Measurements from ENCODE around the gene C4BPA. TPM values are rescaled to one million over a fixed set of nuclear protein-coding genes. Genes with fewer than 3 reads are reported as not detected.

C4BPA gene
- total RNA-seq, 1 experiment from 2014 or later, result not detected

DNA sequence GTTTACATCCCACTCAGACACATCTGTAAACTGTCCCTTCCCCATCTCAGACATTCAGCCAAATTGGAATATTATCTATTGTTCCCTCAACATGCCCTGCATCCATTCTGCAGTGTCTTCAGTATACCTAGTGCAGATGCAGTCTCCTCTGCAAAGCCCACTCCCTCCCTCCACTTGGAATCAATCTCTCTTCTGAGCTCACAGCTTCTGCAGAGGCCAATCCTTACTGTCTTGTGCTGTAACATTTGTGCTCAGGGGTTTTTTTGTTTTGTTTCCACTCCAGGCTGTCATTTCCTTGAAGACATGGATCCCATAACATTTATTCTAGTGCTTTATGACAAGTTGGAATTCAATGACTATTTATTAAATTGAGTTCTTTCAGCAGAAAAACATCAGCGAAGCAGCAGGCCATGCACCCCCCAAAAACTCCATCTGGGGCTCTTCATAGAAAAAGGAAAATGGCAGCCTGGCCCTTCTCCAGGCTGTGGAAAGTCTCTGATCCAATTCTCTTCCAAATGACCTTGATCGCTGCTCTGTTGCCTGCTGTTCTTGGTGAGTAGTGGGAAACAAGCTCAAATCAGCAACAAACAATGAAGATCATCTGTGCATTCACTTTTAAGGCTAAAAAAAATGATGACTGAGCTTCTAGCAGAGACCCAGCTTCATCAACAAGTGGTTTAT lies 8.7 kb downstream of the C4BPA start:
- no peak for DNase-seq (ENCODE audit: low read depth)

DNA sequence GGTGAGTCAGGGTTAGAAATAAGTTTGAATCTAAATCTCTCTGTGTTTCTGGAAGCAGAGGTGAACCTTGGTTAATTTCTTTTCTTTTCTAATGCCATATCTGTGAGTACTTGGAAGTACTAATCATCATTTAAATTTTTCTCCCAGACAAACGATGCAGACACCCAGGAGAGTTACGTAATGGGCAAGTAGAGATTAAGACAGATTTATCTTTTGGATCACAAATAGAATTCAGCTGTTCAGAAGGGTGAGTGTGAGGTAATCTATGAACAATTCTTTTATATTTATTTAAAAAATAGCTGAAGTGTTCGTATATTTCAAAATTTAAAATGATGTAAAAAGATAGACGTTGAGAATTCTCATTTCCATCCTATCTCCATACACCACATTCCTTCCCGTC lies 11.2 kb downstream of the C4BPA start:
- DNase-seq (ENCODE audit: low read depth), result no peak

DNA sequence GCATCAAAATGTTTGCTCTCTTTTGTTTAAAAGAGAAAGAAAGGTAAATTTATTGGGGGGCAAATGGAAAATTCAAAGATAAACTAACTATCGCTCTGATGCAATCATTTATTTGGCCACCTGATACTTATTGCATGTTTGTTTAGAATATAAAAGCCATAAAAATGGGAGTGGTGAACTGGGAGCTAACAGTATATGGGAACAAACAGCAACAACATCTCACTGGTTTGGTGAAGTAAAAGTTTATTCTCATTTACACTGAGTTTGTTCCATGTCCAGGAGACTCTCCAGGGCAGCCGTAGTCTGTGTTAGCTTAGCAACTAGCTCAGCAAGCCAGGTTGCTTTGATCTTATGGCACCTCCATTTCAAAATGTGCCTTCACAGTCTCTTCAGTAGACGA lies 20.4 kb downstream of the C4BPA start:
- DNase-seq (ENCODE audit: low read depth), result no peak

DNA sequence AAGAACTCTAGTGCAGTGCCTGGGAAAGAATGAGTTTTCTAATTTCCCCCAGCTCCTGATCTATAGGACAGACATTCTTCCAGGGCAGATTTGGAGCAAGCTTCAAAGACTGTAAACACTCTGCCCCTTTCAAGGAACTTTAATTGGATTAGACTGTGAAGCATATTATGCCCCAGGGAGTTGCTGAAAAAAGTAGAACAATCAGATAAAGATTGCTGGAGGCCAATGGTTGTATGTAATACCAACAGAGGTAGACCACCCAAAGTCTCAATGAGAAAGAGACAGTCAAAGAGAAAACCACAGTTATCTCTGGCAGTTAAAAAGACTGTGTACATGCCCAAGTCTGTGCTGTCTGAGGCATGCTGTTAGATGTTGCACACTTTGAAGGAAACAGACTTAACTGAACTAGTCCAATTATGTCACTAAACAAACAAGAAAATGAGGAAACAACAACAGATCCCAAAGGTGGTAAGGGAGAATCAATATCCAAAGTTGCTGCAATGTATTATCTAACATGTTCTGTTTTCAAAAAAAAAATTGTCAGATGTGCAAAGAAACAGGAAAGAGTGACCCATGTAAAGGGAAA lies 24.4 kb downstream of the C4BPA start:
- DNase-seq (ENCODE audit: low read depth), result no peak

DNA sequence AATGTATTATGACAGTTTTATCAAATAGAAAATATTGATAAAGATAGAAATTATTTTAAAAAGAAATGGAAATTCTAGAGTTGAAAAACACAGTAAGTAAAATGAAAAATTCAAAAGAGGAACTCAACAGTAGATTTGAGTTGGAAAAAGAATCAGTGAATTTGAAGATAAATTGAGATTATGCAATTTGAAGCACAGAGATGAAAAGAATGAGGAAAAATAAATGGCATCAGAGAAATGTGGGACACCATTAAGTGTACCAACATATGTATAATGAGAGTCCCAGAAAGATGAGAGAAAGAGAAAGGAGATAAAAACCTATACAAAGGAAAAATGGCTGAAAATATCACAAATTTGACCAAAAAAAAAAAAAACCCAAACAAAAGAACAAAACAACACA lies 25.0 kb downstream of the C4BPA start:
- no peak for DNase-seq (ENCODE audit: low read depth)

DNA sequence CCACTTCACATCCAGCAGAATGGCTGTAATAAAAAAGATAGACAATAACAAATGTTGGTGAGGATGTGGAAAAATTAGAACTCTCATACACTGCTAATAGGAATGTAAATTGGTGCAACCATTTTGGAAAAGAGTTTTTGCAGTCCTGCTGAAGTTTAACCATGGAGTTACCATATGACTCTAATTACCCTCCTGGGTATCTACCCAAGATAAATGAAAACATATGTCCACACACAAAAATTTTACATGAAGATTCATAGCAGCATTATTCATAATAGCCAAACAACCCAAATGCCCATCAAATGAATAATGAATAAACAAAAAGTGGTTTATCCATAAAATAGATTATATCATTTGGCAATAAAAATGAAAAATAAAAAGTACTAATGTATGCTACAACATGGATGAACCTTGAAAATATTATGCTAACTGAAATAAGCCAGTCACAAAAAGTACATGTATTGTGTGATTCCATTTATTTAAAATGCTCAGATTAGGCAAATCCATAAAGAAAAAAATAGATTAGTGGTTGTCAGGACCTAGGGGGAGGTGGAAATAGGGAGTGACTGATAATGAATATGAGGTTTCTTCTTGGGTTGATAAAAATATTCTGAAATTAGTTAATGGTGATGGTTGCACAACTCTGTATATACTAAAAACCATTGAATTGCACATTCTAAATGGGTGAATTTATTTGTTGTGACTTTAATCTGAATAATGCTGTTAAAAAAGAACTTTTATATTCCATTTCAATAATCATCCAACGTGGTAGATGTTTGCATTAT lies 26.4 kb downstream of the C4BPA start:
- DNase-seq (ENCODE audit: low read depth), result no peak

DNA sequence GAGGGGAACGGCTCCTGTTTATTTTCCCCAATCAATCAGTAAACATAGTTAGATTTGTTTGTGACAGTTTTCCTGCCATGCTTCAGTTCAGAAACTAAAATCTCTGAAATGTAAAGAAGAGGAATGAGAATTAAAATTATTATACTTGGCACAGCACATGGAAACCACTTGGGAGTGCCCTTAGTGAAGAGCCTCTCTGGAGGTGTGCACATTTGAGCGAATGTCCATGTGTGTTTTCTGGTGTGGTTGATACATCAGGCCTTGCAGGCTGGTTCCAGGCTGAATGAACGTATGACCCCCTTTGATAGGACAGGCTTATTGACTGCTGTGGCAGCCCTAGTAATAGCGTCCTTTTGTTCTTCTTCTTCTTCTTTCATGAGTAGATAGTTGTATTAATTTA lies 27.1 kb downstream of the C4BPA start:
- DNase-seq (ENCODE audit: low read depth), result no peak

DNA sequence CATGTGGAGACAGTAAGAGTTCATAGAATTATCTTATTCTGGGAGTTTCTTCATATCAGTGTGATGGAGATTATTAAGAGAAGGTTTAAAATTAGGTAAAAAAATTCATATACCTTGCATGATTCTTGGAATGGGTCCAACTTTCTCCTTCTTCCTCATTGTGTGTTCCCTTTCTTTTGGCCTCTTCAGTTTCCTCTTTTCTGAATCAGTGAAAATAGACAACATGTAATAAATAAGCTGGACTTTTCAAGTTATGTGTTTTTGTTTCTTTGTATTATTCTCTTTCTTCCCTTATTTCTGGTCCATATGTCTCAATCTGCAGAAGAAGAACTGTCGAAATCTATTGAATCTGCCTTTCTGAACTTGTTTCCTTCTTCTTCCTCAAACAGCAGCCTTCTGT lies 30.5 kb downstream of the C4BPA start:
- no peak for DNase-seq (ENCODE audit: low read depth)

DNA sequence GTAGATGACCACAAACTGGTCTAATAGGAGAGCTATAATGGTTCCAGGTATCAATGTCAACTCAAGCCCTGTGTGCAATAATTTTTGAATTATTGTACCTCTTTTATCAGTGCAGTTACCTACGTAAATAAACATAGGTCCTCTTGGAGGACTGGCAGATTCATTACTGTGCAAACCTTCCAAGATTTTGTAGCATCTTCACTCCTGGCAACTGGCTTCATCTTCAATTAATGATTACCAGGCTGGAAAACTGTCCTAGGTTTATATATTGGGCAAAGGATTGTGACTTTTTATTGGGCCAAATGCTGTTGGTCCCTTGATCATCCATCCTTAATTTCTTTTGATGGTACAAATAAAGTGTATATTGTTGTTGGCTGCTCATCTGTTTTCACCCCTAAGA lies 35.6 kb downstream of the C4BPA start:
- no peak for DNase-seq (ENCODE audit: low read depth)

DNA sequence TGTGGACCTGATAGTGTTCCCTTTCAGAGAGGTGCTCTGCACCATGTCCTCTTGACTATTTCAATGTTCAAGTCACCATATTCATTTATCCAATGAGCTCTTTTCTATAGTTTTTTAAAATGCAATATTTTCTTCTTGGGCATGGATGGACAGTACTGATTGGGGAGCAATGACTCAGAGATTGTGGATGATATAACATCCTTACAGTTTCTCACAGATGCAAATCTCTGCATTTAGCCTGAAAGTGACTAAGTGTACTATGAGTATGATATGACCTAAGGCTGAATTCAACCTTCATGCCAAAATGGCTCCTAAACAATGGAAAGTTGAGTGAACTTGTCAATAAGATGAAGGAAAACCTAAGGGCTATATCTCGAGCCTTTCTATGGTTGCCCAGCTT lies 36.5 kb downstream of the C4BPA start:
- peak; percentile 15 for DNase-seq (ENCODE audit: low read depth)

DNA sequence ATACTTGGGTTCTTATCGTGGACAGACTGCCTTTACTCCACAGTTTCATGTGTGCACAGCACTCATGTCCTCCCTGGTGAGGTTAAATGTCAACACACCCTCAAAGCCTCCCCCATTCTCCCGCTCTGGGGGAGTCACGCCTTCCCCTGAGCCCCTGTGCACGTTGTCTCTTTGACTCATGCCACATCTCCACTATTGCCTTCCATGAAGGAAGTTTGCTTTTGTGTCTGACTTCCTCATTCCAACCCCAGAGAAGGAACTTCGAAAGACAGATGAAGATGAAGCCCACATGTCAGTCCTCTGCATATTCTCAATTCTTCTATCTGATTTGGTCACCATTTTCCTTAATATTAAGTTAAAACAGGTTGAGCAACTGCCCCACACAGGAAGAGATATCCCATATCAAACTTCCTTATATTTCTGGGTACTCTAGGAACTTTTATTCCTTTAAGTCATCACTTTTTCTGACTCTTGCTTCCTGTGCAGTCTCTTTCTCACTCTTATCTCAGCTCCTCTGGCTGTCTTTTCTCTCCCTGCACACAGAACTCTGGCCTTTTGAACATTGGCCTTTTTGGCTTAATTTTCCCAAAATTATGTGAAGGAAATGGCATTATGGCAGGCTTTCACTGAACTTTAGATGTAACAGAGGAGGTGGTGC lies 41.5 kb downstream of the C4BPA start:
- DNase-seq (ENCODE audit: low read depth), result no peak

DNA sequence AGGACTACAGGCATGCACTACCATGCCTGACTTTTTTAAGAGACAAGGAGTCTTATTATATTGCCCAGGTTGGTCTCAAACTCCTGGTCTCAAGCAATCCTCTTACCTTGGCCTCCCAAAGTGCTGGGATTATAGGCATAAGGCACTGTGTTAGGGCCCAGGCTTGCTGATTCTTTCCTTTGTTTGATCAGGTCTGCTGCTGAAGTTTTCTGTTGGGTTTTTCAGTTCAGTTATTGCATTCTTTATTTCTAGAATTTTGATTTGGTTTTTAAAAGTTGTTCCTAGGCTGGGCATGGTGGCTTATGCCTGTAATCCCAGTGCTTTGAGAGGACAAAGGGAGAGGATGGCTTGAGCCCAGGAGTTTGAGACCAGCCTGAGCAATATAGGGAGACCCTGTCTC lies 47.9 kb downstream of the C4BPA start:
- no peak for DNase-seq (ENCODE audit: low read depth)

DNA sequence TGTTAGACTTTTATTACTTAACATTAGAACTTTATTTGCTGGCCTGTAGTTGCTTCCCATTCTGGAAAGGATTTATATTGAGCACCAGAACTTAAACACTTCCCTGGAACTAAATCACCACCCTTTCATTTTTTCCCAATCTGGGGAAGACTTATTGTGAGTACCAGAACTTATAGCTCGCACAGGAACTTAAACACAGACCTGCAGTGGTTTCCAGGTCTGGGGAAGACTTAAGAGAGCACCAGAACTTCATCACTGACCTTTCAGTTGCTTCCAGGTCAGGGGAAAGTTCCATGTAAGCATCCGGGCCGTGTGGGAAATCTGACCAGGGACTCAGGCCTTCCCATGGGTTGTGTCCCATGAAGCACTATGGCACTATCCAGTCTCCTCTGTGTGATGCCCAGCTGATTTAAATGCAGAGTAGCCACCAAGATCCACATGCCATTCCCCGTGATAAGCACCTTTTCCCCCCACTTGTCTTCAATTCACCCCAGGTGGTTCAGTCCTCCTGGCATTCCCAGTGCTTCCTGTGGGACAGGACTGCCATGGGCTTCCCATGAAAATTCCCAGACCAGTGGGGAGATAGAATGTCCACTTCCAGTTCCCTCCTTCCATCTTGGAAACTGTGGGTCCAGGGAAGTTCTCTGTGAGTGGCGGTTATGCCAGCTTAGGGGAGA lies 48.9 kb downstream of the C4BPA start:
- peak; percentile 88 for DNase-seq (ENCODE audit: low read depth)

DNA sequence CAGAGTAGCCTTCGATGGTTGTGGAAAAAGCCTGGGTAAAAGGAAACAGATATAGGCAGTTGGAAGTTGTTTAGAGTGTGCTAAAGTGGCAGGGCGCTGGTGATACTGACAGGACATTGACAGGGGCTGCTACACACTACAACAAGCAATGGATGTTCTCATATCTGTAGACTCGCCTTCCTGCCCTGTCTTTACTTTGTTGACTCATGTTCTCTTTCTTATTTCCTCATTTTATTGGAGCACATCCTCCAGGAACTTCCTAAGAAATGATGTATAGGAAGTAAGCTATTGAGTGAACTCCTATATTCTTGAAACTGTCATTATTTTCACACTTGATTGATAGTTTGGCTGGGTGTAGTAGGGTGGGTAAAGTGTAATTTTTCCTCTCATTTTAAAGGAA lies 51.0 kb downstream of the C4BPA start:
- no peak for DNase-seq (ENCODE audit: low read depth)

DNA sequence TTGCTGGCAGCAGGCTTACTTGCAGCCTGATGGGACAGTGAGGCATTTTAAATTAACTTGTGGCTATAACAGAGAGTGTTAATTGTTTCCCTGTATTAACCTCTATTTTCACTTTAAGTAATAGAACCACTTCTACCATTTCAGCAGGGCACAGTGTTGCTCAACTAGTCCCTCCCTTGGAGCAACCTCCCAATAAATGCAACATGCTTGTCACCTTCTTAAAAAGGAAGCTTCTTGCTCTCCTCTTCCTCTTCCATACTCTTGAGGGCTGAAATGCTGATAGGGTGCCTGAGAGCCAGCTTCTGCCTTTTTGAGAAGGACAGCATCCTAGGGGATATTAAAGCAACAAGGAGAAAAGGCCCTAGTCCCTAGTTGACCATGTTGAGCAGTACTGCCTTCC lies 52.1 kb downstream of the C4BPA start:
- no peak for DNase-seq (ENCODE audit: low read depth)

DNA sequence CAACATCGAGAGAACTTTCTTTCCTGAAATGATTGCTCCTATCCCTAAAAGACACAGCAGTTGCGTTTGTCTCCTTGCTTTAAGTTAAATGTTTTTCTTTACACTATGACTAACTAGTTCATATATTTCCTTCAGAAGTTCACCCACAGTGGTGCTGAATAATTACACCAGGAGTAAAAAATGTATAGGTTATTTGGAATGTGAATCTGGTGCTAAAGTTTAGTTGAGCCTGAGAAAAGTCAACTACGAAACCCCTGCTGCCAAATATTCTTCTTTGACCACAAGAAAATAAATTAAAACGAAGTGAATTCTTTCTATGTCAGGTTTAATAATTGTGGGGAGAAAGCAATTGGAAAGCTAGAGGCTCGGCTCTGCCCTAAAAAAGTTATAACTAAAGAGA lies 52.8 kb downstream of the C4BPA start:
- no peak for DNase-seq (ENCODE audit: low read depth)

DNA sequence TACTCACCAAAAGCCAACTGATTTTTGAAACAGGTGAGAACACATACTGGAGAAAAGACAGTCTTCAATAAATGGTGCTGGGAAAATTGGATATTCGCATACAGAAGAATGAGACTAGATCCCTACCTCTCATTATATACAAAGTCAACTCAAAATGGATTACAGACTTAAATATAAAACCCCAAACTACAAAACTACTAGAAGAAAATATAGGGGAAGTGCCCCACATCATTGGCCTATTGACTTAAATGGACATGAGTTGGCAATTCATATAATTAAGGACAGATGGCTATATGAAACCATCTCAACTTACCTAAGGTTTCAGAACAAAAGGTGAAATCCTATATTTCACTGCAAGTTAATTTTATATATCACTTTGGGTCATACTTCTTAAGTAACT lies 60.1 kb downstream of the C4BPA start:
- DNase-seq (ENCODE audit: low read depth), result no peak

DNA sequence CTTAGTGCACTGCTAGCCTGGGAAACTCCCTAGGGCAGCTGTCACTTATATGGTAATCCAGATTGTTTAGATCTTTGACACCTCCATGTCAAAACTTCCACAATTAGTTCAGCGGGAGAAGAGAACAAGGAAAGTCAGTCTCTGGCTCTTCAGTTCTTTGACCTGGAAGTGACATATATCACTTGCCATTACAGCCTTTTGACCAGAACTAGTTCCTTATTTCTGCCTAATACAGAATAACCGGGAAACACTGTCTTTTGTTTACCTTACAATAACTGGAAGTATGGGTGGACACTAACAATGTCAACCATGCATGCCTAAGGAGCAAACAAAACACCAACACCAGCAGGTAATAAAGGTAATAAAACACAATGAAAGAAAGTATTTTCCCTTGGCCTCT lies 68.3 kb downstream of the C4BPA start:
- no peak for DNase-seq (ENCODE audit: low read depth)

DNA sequence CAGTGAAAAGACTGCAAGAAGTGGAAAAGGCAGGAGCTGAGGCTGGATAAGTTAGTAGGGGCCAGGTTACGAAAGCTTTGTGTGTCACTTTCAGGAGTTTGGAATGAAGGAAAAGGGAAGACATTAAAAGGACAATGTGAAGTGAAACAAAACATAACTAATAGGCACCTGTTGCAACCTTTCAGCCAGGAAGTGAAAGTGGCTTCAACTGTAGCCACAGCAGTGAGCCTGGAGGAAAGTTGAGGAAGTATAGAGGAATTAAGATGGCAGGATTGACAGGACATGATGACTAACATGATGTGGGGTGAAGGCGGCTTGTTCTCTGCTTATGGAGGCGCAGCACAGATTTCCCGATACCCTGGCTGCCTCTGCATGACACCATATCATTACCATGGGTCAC lies 68.9 kb downstream of the C4BPA start:
- DNase-seq (ENCODE audit: low read depth), result no peak

DNA sequence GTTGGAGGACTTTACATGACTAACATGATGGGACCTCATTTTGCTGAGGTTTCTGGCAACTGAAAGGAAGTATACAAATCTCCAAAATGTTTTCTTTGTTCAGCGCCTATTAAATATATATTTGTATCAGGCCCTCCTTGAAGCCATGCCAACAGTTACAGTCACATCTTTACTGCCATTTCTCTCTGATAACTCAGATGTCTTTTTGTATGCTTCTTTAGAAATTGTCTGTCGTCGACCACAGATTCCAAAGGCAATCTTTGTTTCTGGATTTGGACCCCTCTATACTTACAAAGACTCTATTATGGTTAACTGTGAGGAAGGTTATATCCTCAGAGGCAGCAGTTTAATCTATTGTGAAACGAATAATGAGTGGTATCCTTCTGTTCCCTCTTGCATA lies 69.4 kb downstream of the C4BPA start:
- DNase-seq (ENCODE audit: low read depth), result no peak

DNA sequence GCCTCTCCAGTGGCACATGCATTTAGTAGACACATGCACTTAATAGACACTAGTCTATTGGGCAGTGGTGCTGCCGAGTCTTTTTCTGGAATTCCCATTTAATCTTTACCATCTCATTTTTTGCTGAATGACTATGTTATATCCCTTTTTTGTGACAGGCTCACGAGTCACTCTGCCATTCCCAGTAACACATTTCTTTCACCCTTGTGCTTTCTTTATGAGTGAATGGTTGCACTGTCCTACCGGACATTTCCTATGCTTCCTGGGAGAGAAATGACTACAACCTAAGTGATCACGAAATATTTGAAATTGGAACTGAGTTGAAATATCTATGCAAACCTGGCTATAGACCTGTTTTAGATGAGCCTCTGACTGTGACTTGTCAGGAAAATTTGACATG lies 70.9 kb downstream of the C4BPA start:
- peak; percentile 36 for DNase-seq (ENCODE audit: low read depth)

DNA sequence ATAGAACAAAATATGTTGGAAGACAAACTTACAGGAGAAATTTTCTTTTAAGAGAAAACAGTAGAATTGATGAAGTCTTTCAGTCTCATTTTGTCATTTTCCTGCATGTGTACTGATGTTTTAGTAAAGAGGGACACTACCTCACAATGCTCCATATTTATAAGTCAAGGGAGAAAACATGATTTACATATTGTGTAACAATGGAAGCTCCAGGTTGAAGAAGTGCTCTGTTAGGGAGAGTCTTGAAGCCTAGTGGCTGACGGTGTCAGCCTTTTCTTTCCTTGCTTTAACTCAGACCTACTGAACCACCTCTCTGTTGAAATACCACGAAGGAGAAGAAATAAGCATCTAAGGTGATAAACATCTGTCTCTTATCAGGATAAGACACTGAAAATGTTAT lies 75.0 kb downstream of the C4BPA start:
- DNase-seq (ENCODE audit: low read depth), result no peak
